ENCODE results near the gene ESRRA. TPM values are rescaled to one million over a fixed set of nuclear protein-coding genes. Genes with fewer than 3 reads are reported as not detected.

Gene ESRRA
- total and polyA plus RNA-seq, 8 donors = 45.5 to 685 (median 87.0) TPM

- Histone ChIP-seq H3K27ac (peak overlapping the region; percentile 75 to 81 (median 77)), H3K4me1 (peaks cover 13 to 45% (median 32%) of the 10 kb centered on the region in 4 donors), H3K27me3 (no peaks in the 10 kb centered on the region), H3K36me3 (peaks cover 0 to 14% (median 0%) of the 10 kb centered on the region in 4 donors), H3K4me3 (peak overlapping the region; percentile 30 to 44 (median 34)), H3K9me3 (no peaks in the 10 kb centered on the region)
- intact Hi-C loops (cut with DNase I; ENCODE audit: low total_unique reads) = no loop called here
- peak in 1 of 4 donors; percentile 23 for TF ChIP-seq POLR2A (IDR thresholded peaks at IDR 0.05)
- no peak for TF ChIP-seq EP300 (IDR thresholded peaks at IDR 0.05)
- TF ChIP-seq CTCF (IDR thresholded peaks at IDR 0.05) = peak in 5 of 7 experiments; percentile 37 to 66 (median 50)
- TF ChIP-seq POLR2AphosphoS5 (IDR thresholded peaks at IDR 0.05) = peak; percentile 51 to 82 (median 76)
- peak; percentile 96 for DNase-seq
- 16 to 38% (median 19%) methylated on average over 22 to 55 of the region's 55 CpGs for WGBS, 5 donors
These were observed 36.8 kb downstream of the ESRRA start for GRCh38 chr11:64341851-64342791.

DNA sequence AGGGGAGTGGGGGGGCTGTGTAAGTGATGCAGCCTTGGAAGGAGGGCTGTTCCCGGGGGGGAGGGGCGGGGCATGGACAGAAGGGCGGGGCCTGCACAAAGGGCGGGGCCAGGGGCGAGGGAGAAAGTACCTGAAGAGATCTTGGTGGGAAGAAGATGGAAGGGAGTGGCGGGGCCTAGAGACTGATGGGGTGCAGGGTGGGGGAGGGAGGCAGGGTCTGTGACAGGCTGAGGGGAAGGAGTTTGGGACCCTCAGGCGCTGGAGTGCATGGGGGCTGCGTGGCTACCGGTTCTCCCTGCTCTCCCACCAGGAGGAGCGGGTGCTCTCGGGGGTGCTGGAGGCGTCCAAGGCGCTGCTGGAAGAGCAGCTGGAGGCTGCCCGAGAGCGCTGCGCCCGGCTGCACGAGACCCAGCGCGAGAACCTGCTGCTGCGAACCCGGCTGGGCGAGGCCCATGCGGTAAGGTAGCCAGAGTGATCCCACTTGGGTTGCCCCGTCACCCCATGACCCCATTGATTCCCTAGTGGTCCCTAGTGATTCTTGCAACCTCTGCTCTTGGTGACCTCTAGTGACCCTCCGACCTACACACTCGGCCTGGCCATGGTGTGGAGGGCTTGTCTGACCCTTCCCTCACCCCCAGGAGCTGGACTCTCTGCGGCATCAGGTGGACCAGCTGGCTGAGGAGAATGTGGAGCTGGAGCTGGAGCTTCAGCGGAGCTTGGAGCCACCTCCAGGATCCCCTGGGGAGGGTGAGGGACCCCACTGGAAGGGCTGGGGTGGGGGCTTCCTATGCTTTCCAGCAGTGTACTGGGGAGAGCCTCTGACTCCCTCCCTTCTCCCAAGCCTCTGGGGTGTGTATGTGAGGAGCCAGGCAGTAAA is 37.8 kb downstream of the ESRRA start:
- Histone ChIP-seq H3K9me3 (no peaks in the 10 kb centered on the region), H3K36me3 (peaks cover 0 to 14% (median 0%) of the 10 kb centered on the region in 4 donors), H3K4me1 (peaks cover 13 to 52% (median 37%) of the 10 kb centered on the region in 4 donors), H3K27me3 (no peaks in the 10 kb centered on the region), H3K4me3 (peak overlapping the region; percentile 30 to 44 (median 34)), H3K27ac (peak overlapping the region; percentile 38 to 81 (median 77))
- TF ChIP-seq CTCF (IDR thresholded peaks at IDR 0.05) (no peak), EP300 (IDR thresholded peaks at IDR 0.05) (no peak), POLR2A (IDR thresholded peaks at IDR 0.05) (no peak), POLR2AphosphoS5 (IDR thresholded peaks at IDR 0.05) (no peak)
- WGBS, 5 donors = 46 to 59% (median 54%) methylated on average over 26 to 29 of the region's 29 CpGs
- intact Hi-C loops (cut with DNase I; ENCODE audit: low total_unique reads) = no loop called here
- peak in 1 of 2 donors; percentile 38 for DNase-seq

GRCh38 chr11:64343767-64344559 is 38.6 kb downstream of the ESRRA start:
- Histone ChIP-seq H3K4me3 (no peak overlapping the region), H3K9me3 (no peaks in the 10 kb centered on the region), H3K4me1 (peaks cover 13 to 55% (median 39%) of the 10 kb centered on the region in 4 donors), H3K36me3 (peaks cover 0 to 14% (median 0%) of the 10 kb centered on the region in 4 donors), H3K27me3 (no peaks in the 10 kb centered on the region), H3K27ac (no peak overlapping the region)
- DNase-seq = peak; percentile 33 to 44
- intact Hi-C loops (cut with DNase I; ENCODE audit: low total_unique reads) = no loop called here
- WGBS, 5 donors = 72 to 85% (median 83%) methylated on average over 9 to 18 of the region's 18 CpGs
- no peak for TF ChIP-seq POLR2AphosphoS5 (IDR thresholded peaks at IDR 0.05)
- no peak for TF ChIP-seq CTCF (IDR thresholded peaks at IDR 0.05)
- no peak for TF ChIP-seq EP300 (IDR thresholded peaks at IDR 0.05)
- no peak for TF ChIP-seq POLR2A (IDR thresholded peaks at IDR 0.05)

Data from stomach (tissue), 9 donors.